CD4-positive, alpha-beta T cell (primary cell): Measurements from ENCODE around the gene UTP25. TPM values are rescaled to one million over a fixed set of nuclear protein-coding genes. Genes with fewer than 3 reads are reported as not detected.

Experiments used
- ATAC-seq: fragments of 200-7000 bp; cut with Tn5 transposase; one replicate; pipeline ENCODE4 v1.10.0; 2022; ENCODE audit warnings: mild to moderate bottlenecking; ENCODE audit not compliant: poor library complexity
- CTCF ChIA-PET: fragments of 350-600 bp; sonication (Branson Sonifier 250); formaldehyde crosslinking; loops from one replicate; lab custom pipeline; 2021; ENCODE audit warnings: antibody characterized with exemption, inconsistent platforms; lab: Charles Lee
- POLR2A ChIA-PET: fragments of 350-600 bp; sonication (Branson Sonifier 250); formaldehyde crosslinking; loops from one replicate; lab custom pipeline; 2021; ENCODE audit warnings: antibody characterized with exemption, inconsistent platforms; lab: Charles Lee
- DNase-seq, 14 experiments: peaks; one replicate each; pipeline ENCODE4 v3.0.0-alpha.2; 2013 to 2020; ENCODE audit warnings: mixed read lengths in 2 of 14
- H3K27ac ChIP-seq, 2 donors: one replicate each; pipeline versions ENCODE4 v1.5.1 to v1.7.0; 2013; ENCODE audit warnings: low read length in 2 of 2, low read depth in 1 of 2, mild to moderate bottlenecking in 1 of 2
- H3K27me3 ChIP-seq, 2 experiments: 1 replicate in 1 of 2; 2 replicates in 1 of 2; pipeline versions ENCODE4 v1.6.1 to v1.7.0; 2013; ENCODE audit warnings: low read length in 2 of 2, control low read depth in 1 of 2, mild to moderate bottlenecking in 1 of 2, moderate library complexity in 1 of 2; ENCODE audit not compliant: insufficient read depth in 2 of 2, control insufficient read depth in 1 of 2
- H3K36me3 ChIP-seq: one replicate; pipeline ENCODE4 v1.6.1; 2013; ENCODE audit warnings: low read length, control low read depth; ENCODE audit not compliant: insufficient read depth
- H3K4me1 ChIP-seq: one replicate; pipeline ENCODE4 v1.6.1; 2013; ENCODE audit warnings: low read length, control low read depth; ENCODE audit not compliant: insufficient read depth
- H3K4me3 ChIP-seq: one replicate; pipeline ENCODE4 v1.5.1; 2013; ENCODE audit warnings: mild to moderate bottlenecking, low read length, moderate library complexity
- H3K9me3 ChIP-seq, 2 experiments: 1 replicate in 1 of 2; 2 replicates in 1 of 2; pipeline versions ENCODE4 v1.6.1 to v1.7.0; 2013; ENCODE audit warnings: low read length in 2 of 2, mild to moderate bottlenecking in 2 of 2, control low read depth in 1 of 2, moderate library complexity in 1 of 2; ENCODE audit not compliant: control insufficient read depth in 1 of 2, insufficient read depth in 1 of 2
- H3K27ac Mint-ChIP-seq: one replicate; pipeline ENCODE4 v1.8.0; 2020; ENCODE audit warnings: mixed read lengths
- H3K27me3 Mint-ChIP-seq: one replicate; pipeline ENCODE4 v1.8.0; 2021; ENCODE audit warnings: mixed read lengths
- H3K36me3 Mint-ChIP-seq: one replicate; pipeline ENCODE4 v1.8.0; 2021; ENCODE audit warnings: low read depth, mixed read lengths
- H3K4me1 Mint-ChIP-seq: one replicate; pipeline ENCODE4 v1.8.0; 2021; ENCODE audit warnings: low read depth, mixed read lengths
- H3K4me3 Mint-ChIP-seq: one replicate; pipeline ENCODE4 v1.8.0; 2020; ENCODE audit warnings: mild to moderate bottlenecking, mixed read lengths
- H3K9me3 Mint-ChIP-seq: one replicate; pipeline ENCODE4 v1.8.0; 2020; ENCODE audit warnings: mixed read lengths
- intact Hi-C, 2 experiments: fragments of 100-400 bp; cut with DNase I in 1 of 2; cut with micrococcal nuclease in 1 of 2; formaldehyde crosslinking; loops; one replicate each; pipeline versions ENCODE4 v1.15.1 to v1.9.0; 2023 to 2025; cut with DNase I, micrococcal nuclease
- total RNA-seq, 174 experiments: library from RNA in 2 of 174; stranded (reverse) in 2 of 174; gene quantifications; one replicate each; pipeline ENCODE4 v1.2.3 and lab custom pipeline; 2021 to 2026
- TF ChIP-seq, protein P1 (sequence below): fragments of 200-600 bp; IDR thresholded peaks from one replicate; pipeline ENCODE4 v1.8.0; 2022; ENCODE audit warnings: antibody characterized with exemption, mild to moderate bottlenecking

UTP25 gene
- total RNA-seq, 2 experiments from 2014 or later: 6.0 to 6.4 TPM

- H3K27me3 ChIP-seq: peaks cover 5 to 7% of the 10 kb centered on the region in 2 experiments
- peaks cover 5% of the 10 kb centered on the region for H3K36me3 Mint-ChIP-seq
- TF ChIP-seq, protein P1, sequence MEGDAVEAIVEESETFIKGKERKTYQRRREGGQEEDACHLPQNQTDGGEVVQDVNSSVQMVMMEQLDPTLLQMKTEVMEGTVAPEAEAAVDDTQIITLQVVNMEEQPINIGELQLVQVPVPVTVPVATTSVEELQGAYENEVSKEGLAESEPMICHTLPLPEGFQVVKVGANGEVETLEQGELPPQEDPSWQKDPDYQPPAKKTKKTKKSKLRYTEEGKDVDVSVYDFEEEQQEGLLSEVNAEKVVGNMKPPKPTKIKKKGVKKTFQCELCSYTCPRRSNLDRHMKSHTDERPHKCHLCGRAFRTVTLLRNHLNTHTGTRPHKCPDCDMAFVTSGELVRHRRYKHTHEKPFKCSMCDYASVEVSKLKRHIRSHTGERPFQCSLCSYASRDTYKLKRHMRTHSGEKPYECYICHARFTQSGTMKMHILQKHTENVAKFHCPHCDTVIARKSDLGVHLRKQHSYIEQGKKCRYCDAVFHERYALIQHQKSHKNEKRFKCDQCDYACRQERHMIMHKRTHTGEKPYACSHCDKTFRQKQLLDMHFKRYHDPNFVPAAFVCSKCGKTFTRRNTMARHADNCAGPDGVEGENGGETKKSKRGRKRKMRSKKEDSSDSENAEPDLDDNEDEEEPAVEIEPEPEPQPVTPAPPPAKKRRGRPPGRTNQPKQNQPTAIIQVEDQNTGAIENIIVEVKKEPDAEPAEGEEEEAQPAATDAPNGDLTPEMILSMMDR: no peak
- no peak overlapping the region for H3K27ac Mint-ChIP-seq
- H3K9me3 ChIP-seq: no peaks in the 10 kb centered on the region
- no peak overlapping the region for H3K4me3 Mint-ChIP-seq
- H3K27ac ChIP-seq: no peak overlapping the region
- ATAC-seq (no peak), DNase-seq (no peak)
- H3K36me3 ChIP-seq: no peaks in the 10 kb centered on the region
- ChIA-PET CTCF (interaction anchor here (1.3 to 1.5 kb wide), 2 partner anchors 21 to 28 kb away, joined by 3 to 6 read pairs; no protein-coding TSS in a partner anchor), POLR2A (no interaction called here)
- no peak overlapping the region for H3K4me3 ChIP-seq
- intact Hi-C loops: loop anchor here (2.0 to 10.0 kb wide), 2 partner anchors 540 to 544 kb away; no protein-coding TSS in a partner anchor
- peaks cover 27% of the 10 kb centered on the region for H3K27me3 Mint-ChIP-seq
- no peaks in the 10 kb centered on the region for H3K4me1 ChIP-seq
- H3K9me3 Mint-ChIP-seq: no peaks in the 10 kb centered on the region
- H3K4me1 Mint-ChIP-seq: no peaks in the 10 kb centered on the region
Measured at GRCh38 chr1:209861242-209861641, 33.5 kb downstream of the UTP25 start.

GRCh38 chr1:209862391-209863356, 34.9 kb downstream of the UTP25 start:
- H3K4me1 ChIP-seq: no peaks in the 10 kb centered on the region
- H3K9me3 Mint-ChIP-seq: no peaks in the 10 kb centered on the region
- H3K27ac ChIP-seq: no peak overlapping the region
- peaks cover 27% of the 10 kb centered on the region for H3K27me3 Mint-ChIP-seq
- no peak overlapping the region for H3K27ac Mint-ChIP-seq
- TF ChIP-seq, protein P1: no peak
- no peak overlapping the region for H3K4me3 ChIP-seq
- H3K4me3 Mint-ChIP-seq: no peak overlapping the region
- ChIA-PET POLR2A (no interaction called here), CTCF (no interaction called here)
- H3K27me3 ChIP-seq: peaks cover 7% of the 10 kb centered on the region in 2 experiments
- DNase-seq: no peak
- H3K4me1 Mint-ChIP-seq: no peaks in the 10 kb centered on the region
- intact Hi-C loops: loop anchor here in 1 of 2 experiments (10.0 kb wide), 1 partner anchor 542 kb away; no protein-coding TSS in a partner anchor
- ATAC-seq: no peak
- no peaks in the 10 kb centered on the region for H3K36me3 Mint-ChIP-seq
- peaks cover 0 to 2% of the 10 kb centered on the region in 2 experiments for H3K9me3 ChIP-seq
- no peaks in the 10 kb centered on the region for H3K36me3 ChIP-seq

GRCh38 chr1:209863766-209864485, 36.2 kb downstream of the UTP25 start:
- Histone ChIP-seq H3K27ac (no peak overlapping the region), H3K27me3 (peaks cover 7 to 9% of the 10 kb centered on the region in 2 experiments), H3K9me3 (peaks cover 0 to 6% of the 10 kb centered on the region in 2 experiments), H3K36me3 (no peaks in the 10 kb centered on the region), H3K4me1 (no peaks in the 10 kb centered on the region), H3K4me3 (no peak overlapping the region)
- DNase-seq: no peak
- peaks cover 33% of the 10 kb centered on the region for H3K27me3 Mint-ChIP-seq
- no peak for ATAC-seq
- no peaks in the 10 kb centered on the region for H3K4me1 Mint-ChIP-seq
- ChIA-PET CTCF (no interaction called here), POLR2A (no interaction called here)
- H3K9me3 Mint-ChIP-seq: peaks cover 3% of the 10 kb centered on the region
- H3K4me3 Mint-ChIP-seq: no peak overlapping the region
- intact Hi-C loops: loop anchor here in 1 of 2 experiments (10.0 kb wide), 1 partner anchor 541 kb away; no protein-coding TSS in a partner anchor
- TF ChIP-seq, protein P1: no peak
- H3K36me3 Mint-ChIP-seq: no peaks in the 10 kb centered on the region
- no peak overlapping the region for H3K27ac Mint-ChIP-seq
